SKM-1 (cell line): Measurements from ENCODE around the gene DACT3.

ENCODE experiments used
- DNase-seq: peaks from one replicate; lab custom pipeline; 2025; ENCODE audit not compliant: unreplicated experiment; lab: John Stamatoyannopoulos, UW

DACT3 gene

GRCh38 chr19:46668662-46669061 is 7.7 kb upstream of the DACT3 start:
- DNase-seq = no peak

- no peak for DNase-seq
These were observed 4.1 kb upstream of the DACT3 start for GRCh38 chr19:46665072-46665471.

- no peak for DNase-seq
These were observed 982 bp upstream of the DACT3 start for GRCh38 chr19:46661735-46662592.

DNA sequence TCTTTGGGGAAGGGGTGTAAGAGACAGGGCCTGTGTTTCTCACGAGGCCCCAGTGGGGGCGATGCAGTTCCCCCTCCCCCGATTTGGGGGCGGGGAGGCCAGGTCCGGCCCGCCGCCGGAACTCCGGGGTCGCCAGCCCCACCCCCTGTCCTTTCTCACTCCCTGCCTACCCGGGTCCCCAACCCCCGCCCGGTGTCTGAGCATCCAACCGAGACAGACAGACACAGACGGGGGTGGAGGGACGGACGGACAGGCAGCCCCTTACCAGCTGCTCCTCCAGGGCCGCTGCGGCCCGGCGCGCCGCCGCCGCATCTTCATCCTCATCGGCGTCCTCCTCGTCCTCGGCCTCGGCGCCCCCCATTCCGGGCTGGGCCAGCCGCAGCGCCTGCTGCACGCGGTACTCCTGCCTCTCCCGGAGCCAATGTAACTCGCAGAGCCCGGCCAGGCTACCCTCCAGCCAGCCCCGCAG is 397 bp downstream of the DACT3 start:
- no peak for DNase-seq

DNA sequence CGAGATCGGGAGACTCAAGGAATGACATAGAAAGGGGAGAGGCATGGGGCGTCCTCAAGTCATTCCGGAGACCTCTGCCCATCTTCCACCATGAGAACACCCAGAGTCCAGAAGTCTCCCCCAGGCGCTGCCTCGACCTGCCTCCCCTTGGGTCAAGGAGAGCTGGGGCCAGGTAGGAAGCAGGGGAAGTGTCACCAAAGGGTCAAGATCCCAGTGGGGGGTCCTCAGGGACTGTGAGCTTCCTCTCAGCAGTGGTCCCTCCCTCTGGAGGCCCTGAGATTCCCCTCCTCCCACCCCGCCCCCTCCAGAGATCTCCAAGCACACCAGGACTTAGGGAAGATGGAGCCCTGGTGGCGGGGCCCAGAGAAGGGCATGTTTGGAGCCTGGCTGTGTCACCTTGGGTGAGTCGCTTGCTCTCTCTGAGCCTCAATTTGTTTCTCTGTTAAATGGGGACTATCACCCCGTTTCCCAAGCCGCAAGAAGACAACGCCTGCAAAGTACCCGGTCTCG is 919 bp downstream of the DACT3 start:
- no peak for DNase-seq

DNA sequence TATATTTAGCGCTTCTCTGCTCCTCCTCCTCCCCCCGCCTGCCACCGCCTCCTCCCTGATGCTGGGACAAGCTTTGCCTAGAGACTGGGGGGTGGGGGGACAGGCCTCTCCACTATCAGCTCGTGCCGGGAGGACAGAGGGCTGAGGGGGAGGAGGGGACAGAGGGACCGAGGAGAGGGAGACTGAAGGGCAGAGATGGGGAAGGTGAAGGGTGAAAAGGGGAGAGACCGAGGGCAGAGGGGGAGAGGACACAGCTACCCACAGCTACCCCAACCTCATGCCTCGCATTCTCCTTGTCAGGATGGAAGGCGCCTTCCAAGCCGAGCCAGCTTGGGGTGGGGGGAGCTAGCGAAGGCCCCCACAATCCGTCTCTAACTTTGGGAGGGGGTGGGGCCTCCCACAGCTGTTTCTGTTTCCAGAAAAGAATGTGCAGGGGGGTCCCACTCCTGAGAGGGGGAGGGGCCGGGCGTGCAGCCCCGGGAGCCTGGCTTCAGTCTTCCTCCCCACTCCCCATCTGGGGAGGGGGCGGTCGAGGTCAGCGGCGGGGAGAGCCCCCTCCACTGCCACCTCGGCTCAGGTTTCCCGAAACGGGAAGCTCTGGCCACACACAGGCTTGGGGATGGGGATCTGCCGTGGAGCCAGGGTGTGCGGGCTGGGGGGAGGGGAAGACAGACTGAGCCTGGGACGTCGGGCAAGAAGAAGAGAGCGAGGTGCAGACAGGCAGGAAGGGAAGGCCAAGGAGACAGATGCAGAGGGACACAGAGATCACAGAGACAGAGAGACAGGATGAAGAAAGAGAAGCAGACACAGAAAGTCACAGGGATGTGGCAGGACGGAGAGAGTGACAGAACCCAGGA is 1.6 kb downstream of the DACT3 start:
- DNase-seq = no peak

GRCh38 chr19:46656541-46656940 is 4.4 kb downstream of the DACT3 start:
- no peak for DNase-seq

GRCh38 chr19:46654621-46655152 is 6.3 kb downstream of the DACT3 start:
- no peak for DNase-seq

- no peak for DNase-seq
These were observed 10.5 kb downstream of the DACT3 start for GRCh38 chr19:46650445-46650844.

- DNase-seq = no peak
These were observed 11.7 kb downstream of the DACT3 start for GRCh38 chr19:46648961-46649960.

DNA sequence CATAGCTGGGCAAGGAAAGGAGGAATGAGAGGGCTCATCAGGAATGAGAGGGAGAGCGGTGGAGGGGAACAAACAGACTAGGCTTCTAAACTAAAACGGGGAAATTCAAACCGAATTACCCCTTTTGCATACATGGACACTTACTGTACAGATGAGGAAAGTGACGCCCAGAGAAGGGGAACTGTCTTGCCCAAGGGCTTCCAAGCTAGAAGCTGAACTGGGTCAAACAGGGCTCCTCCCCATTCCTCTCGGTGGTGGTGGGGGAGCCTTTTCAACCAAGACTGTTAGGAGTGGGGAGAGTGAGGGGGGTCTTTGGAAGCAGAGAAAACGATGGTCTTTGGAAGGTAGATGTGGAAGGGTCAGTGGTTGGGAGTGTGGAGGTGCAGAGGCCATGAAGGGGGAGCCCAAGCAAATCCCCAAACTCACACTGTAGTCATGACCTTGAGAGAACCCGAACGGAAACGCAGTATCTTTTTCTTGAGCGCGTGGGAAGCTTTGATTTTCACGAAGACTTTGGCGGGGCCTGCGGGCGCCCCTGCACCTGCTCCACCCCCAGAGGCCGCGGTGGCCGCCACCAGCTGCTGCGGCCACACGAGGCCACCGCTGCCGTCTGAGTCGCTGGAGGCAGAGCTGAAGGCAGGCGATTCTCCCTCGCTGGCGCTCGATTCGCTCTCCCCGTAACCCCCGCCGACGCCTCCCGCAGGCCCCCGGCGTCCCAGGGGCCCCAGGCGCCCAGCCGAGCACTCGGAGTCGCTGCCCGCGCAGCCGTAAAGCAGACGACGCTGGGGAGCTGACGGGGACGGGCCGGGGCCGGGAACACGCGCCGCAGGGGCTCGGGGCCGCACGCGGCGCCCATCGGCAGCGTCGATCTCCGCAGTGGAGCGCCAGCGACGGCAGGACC is 12.7 kb downstream of the DACT3 start:
- DNase-seq = no peak

DNA sequence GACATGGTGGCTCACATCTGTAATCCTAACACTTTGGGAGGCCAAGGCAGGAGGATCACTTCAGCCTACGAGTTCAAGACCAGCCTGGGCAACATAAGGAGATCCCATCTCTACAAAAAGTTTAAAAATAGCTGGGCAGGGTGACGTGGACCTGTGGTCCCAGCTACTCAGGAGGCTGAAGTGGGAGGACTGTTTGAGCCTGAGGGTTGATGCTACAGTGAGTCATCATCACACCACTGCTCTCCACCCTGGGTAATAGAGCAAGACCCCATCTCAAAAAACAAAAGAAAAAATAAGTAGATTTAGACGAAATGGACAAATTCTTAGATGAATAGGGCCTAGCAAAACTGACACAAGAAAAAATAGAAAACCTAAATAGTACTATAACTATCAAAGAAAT is 14.6 kb downstream of the DACT3 start:
- no peak for DNase-seq

GRCh38 chr19:46644720-46645119 is 16.3 kb downstream of the DACT3 start:
- no peak for DNase-seq

DNA sequence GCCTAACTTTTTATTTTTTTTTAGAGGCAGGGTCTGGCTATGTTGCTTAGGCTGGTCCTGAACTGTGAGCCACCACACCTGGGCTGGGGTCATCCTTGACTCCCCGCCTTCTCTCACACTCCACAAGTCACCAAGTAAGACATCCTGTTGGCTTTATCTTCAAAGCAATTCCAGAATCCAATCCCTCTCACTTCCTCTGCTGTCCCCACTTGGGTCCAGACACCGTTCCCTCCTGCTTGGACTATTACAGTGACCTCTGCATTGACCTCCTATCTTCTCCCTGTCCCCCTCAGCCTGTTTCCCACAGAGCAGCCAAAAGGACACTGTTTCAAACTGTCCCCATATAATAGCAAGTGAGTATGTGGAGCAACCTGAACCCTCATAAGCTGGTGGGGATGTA is 20.3 kb downstream of the DACT3 start:
- no peak for DNase-seq

DNA sequence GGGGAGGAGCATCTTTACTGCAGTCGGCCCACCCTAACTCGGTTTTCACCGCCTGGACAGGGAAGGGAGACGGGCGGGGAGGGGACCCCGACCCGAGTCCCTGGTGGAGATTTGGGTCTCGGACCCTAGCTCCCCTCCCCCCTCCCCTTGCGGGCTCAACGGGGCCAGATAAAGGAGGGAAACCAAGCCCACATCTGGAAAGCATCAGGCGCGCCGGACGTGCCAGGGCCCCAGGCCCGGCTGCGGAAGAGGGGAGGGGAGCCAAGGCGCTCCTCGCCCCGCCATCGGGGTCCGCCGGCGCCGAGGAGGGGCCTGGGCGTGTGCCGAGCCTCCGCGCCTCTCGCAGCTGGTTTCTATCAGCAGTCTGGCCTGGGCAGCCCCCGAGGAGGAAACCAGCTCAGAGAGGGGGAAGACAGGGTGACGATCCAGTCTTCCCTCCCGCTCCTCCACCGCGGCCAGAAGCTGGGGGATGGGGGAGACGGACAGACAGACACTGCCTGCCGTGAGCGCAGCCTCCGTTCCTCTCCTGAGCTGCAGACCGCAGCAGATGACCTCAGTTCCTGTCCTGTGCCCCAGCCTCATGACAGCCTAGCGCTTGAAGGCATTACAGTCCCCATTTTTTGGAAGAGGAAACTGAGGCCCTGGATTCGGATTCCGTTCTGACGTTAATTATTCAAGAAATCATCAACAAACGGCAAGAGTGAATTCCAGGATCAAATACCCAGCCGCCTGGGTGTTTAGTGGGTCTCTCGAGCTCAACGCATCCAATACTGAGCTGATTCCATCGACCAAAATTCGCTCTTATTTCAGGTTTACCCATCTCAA is 21.4 kb downstream of the DACT3 start:
- no peak for DNase-seq

GRCh38 chr19:46637224-46637623 is 23.8 kb downstream of the DACT3 start:
- no peak for DNase-seq

DNA sequence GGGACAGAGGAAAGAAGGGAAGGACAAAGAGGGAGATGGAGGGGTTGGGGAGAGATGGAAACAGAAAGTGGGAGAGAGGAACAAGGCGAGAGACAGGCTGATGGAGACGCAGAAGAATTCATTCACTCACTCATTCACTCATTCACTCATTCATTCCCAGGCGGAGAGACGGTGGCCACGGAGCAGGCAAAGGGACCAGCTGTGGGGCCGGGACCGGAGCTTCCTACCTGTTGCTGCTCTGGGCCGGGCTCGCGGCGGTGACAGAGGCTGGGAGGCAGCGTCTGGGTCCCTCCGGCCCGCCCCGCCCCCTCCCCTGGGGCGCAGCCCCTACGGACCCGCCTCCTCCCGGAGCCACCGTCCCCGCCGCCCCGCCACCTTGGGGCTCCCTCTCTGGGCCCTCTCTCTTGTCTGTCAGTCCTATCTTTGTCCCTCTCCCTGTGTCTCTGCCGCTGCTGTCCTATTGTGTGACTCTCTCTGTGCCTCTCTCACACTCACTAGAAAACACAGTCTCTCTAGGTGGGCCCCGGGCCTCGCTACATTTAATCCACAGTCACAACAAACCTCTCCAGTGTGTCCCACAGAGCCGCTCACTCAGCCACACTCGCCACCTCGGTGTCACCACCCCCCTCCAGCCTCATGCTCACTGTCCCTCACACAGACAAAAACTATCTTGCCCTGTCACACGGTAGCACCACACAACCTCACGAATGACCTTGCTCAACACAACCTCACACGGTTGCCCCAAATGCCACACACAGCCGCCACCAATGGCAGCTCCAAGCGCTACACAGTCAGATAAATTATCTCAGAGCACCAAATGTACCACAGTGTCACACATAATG is 24.8 kb downstream of the DACT3 start, which contains the start of gene GNG8:
Gene GNG8 (minus strand): TSS at position 283 of the 842 bp plus-strand sequence. CDS start 1,520 bp downstream, outside the sequence.
- DNase-seq = no peak
